Left ventricle myocardium inferior (tissue), 1 donor: ENCODE measurements around the gene CNKSR3. TPM values are rescaled to one million over a fixed set of nuclear protein-coding genes. Genes with fewer than 3 reads are reported as not detected.

Source experiments
- DNase-seq: peaks from one replicate; pipeline ENCODE4 v3.0.0-alpha.2; 2020
- H3K27ac ChIP-seq: fragments of 200-600 bp; replicated peaks from 2 replicates; pipeline ENCODE4 v1.8.0; 2021
- H3K27me3 ChIP-seq: fragments of 200-600 bp; 2 replicates; pipeline ENCODE4 v1.8.0; 2021; ENCODE audit warnings: low read depth
- H3K36me3 ChIP-seq: fragments of 200-600 bp; 2 replicates; pipeline ENCODE4 v1.8.0; 2021
- H3K4me1 ChIP-seq: fragments of 200-600 bp; 2 replicates; pipeline ENCODE4 v1.8.0; 2021
- H3K4me3 ChIP-seq: fragments of 200-600 bp; 2 replicates; pipeline ENCODE4 v1.8.0; 2021; ENCODE audit warnings: mild to moderate bottlenecking, moderate library complexity
- H3K9me3 ChIP-seq: fragments of 200-600 bp; replicated peaks from 2 replicates; pipeline ENCODE4 v1.8.0; 2021
- intact Hi-C: fragments of 100-400 bp; cut with micrococcal nuclease; formaldehyde crosslinking; loops from one replicate; pipeline ENCODE4 v1.11.0; 2022
- total RNA-seq: library from RNA; stranded (reverse); fragmentation: NEBNext Ultra II Directional; extraction: Animal tissue kit (Norgen Biotek cat#: 25700); gene quantifications from one replicate; pipeline ENCODE4 v1.2.1, GENCODE V29; 2021
- TF ChIP-seq, protein P1 (sequence below): fragments of 200-600 bp; IDR thresholded peaks from 2 replicates; pipeline ENCODE4 v1.8.0; 2021; ENCODE audit warnings: antibody characterized with exemption, mild to moderate bottlenecking, borderline replicate concordance
- donor health status: DM: no; HTN: yes; CAD: no; lungs with severe emphysema.

Gene CNKSR3
- total RNA-seq, 1 donor from 2014 or later: 20.3 TPM

DNA sequence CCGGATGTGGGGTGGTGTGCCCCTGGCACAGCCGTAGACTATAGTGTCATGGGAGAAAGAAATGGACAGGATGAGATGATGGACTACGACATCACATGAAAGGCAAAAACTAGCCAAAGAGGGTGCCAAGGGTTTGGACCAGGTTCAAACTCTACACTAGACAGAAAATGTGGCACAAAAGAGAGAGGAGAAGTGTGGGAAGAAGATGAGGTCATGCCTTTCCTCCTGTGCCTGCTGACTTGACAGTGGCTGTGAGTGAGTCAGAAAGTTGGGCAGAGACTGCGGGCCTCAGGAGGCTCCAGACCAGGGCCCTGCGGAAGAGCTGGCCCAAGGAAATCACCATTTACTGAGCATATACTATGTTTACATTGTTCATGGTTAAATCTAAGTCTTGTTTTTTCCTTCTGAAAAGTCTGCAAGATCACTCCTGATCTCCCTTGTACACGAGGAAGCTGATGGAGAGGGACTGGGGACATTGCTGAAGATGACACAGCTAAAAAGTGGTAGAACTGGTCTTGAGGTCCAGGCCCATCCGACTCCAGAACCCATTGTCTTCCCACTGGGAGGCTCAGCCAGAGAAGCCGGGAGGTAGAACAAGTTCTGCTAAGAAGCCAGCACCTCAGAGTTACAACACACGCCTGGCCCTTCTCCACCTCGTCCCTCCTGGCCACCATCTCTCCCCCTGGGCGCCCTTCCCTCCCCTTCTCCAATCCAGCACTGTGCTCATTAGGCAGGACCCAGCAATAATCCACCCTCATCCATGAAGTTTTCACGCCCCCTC is 35.6 kb downstream of the CNKSR3 start:
- Histone ChIP-seq H3K36me3 (no peaks in the 10 kb centered on the region), H3K4me1 (peaks cover 57% of the 10 kb centered on the region), H3K4me3 (no peak overlapping the region), H3K27me3 (no peaks in the 10 kb centered on the region), H3K9me3 (peaks cover 8% of the 10 kb centered on the region), H3K27ac (no peak overlapping the region)
- TF ChIP-seq, protein P1, sequence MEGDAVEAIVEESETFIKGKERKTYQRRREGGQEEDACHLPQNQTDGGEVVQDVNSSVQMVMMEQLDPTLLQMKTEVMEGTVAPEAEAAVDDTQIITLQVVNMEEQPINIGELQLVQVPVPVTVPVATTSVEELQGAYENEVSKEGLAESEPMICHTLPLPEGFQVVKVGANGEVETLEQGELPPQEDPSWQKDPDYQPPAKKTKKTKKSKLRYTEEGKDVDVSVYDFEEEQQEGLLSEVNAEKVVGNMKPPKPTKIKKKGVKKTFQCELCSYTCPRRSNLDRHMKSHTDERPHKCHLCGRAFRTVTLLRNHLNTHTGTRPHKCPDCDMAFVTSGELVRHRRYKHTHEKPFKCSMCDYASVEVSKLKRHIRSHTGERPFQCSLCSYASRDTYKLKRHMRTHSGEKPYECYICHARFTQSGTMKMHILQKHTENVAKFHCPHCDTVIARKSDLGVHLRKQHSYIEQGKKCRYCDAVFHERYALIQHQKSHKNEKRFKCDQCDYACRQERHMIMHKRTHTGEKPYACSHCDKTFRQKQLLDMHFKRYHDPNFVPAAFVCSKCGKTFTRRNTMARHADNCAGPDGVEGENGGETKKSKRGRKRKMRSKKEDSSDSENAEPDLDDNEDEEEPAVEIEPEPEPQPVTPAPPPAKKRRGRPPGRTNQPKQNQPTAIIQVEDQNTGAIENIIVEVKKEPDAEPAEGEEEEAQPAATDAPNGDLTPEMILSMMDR: no peak
- intact Hi-C loops: no loop called here
- no peak for DNase-seq

DNA sequence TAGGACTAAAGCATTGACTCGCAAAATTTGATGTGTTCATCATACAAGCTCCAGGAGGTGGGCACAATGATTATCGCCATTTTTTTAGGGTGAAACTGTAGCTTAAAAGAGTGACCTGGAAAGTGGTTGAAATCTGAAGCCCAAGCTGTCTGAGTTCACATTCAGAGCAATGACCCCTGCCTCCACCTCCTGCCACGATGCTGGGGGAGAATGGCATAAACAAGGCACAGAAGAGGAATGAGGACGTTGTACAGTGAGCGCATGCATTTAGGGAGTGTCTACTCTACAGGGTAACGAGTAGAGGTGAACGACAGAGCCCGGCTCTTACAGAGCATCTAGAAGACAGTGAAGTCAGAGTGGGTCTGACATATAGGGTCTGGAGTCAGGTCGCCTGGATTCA is 37.2 kb downstream of the CNKSR3 start:
- Histone ChIP-seq H3K27me3 (no peaks in the 10 kb centered on the region), H3K36me3 (no peaks in the 10 kb centered on the region), H3K9me3 (peaks cover 8% of the 10 kb centered on the region), H3K4me1 (peaks cover 41% of the 10 kb centered on the region), H3K4me3 (no peak overlapping the region), H3K27ac (no peak overlapping the region)
- intact Hi-C loops: no loop called here
- DNase-seq: no peak
- TF ChIP-seq, protein P1: no peak

DNA sequence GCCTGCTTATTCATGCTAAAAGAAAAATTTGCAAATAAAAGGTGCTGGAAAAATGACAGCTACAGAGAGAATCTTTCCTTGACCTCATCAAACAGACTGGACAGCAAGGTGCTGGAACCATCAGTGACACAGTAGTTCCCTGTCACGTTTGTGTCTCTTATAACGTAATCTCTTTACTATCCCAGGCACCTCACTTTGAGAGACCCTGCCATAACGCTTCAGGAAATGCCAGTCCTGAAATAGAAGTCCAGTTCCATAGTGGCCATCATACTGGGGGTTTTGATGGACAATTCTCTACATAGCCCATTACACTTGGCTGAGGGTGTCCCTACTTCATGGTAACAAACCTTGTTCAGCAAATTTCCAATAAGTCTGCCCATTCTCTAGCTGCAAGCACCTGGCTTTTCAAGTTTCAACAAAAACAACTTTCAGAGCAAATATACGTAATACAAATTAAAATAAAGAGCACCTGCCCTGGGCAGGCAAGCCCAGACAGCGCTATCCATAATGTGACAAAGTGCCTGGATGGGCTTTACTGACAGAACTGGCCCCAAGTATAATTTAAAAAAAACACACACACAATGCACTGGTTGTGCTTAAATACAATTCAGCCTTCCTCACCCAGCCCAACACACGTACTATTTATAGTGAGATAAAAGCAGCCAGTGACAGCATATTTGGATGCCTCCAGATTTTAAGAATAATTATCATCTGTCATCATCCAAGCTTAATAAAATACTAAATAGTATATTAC is 38.7 kb downstream of the CNKSR3 start:
- no peak for DNase-seq
- Histone ChIP-seq H3K4me3 (no peak overlapping the region), H3K27ac (peak overlapping the region; percentile 58), H3K27me3 (no peaks in the 10 kb centered on the region), H3K36me3 (no peaks in the 10 kb centered on the region), H3K9me3 (peaks cover 8% of the 10 kb centered on the region), H3K4me1 (peaks cover 28% of the 10 kb centered on the region)
- TF ChIP-seq, protein P1: no peak
- intact Hi-C loops: no loop called here

DNA sequence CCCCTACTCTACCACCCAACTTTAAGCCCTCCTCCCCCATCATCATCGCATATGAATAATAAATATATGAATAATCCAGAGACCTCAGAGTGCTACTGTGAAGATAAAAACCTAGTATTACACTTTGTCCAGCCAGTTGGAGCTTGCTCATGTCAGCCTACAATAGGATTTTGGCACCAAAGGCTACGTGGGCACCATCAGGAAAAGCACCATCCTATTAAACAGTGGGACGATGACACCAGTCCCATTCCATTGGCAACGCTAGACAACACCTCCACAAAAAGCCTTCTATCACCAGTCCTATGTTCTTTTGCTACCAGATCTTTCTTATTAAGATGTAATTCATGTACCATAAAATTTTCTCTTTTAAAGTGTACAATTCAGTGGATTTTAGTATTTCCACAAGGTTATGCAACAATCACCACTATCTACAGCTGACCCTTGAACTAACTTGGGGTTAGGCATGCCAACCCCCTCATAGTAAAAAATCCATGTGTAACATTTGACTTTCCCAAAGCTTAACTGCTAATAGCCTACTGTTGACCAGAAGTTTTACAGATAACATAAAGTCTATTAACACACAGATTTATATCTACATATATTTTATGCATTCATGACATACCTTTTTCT is 41.1 kb downstream of the CNKSR3 start:
- no peaks in the 10 kb centered on the region for H3K27me3 ChIP-seq
- H3K9me3 ChIP-seq: peaks cover 8% of the 10 kb centered on the region
- no peak overlapping the region for H3K4me3 ChIP-seq
- TF ChIP-seq, protein P1: no peak
- H3K4me1 ChIP-seq: peaks cover 25% of the 10 kb centered on the region
- intact Hi-C loops: no loop called here
- no peaks in the 10 kb centered on the region for H3K36me3 ChIP-seq
- no peak overlapping the region for H3K27ac ChIP-seq
- DNase-seq: no peak

DNA sequence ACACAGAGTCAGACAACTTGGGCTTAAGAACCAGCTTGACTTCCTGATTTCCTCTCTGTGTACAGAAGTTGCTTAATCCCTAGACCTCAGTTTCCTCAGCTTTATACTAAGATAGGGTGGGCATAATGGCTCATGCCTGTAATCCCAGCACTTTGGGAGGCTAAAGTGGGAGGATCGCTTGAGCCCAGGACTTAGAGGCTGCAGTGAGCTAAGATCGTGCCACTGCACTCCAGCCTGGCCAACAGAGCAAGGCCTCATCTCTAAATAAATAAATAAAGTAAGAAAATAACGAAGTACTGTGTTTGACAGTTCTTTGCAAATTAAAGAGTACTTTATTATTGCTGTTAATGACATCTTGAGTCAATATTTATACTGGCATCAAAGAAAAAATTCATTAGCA is 41.7 kb downstream of the CNKSR3 start:
- Histone ChIP-seq H3K4me3 (no peak overlapping the region), H3K27ac (no peak overlapping the region), H3K4me1 (peaks cover 32% of the 10 kb centered on the region), H3K27me3 (no peaks in the 10 kb centered on the region), H3K36me3 (no peaks in the 10 kb centered on the region), H3K9me3 (peaks cover 8% of the 10 kb centered on the region)
- intact Hi-C loops: no loop called here
- no peak for DNase-seq
- TF ChIP-seq, protein P1: no peak
